GDM1 (cell line): ENCODE results near the gene SDK1.
A peak's percentile ranks its signal among the peaks of the same experiment; 100 is the strongest.

ENCODE experiments used
- DNase-seq: peaks from one replicate; lab custom pipeline; 2025; lab: John Stamatoyannopoulos, UW

The SDK1 gene

GRCh38 chr7:3300651-3301448 is at the start of gene SDK1:
Gene SDK1, plus strand, starts transcription at chr7:3301252. Its CDS starts 335 bp downstream, at chr7:3301587.
- peak; percentile 80 for DNase-seq

DNA sequence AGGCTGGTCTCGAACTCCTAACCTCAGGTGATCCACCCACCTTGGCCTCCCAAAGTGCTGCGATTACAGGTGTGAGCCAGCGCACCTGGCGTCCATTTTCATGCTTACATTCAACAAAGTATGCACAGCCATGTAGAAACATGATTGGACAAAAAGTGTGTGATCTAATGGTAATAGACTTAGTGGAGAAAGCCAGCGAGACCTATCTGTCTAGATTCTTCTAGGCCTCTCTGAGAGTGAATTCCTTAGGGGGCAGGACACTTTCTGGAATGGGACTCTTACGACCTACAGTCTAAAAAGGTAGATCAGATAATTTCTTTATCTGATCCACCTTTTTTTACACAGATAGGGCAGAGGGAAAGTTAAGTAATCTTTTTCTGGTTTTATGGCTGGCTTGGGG is 46.3 kb upstream of the SDK1 start:
- DNase-seq: no peak

DNA sequence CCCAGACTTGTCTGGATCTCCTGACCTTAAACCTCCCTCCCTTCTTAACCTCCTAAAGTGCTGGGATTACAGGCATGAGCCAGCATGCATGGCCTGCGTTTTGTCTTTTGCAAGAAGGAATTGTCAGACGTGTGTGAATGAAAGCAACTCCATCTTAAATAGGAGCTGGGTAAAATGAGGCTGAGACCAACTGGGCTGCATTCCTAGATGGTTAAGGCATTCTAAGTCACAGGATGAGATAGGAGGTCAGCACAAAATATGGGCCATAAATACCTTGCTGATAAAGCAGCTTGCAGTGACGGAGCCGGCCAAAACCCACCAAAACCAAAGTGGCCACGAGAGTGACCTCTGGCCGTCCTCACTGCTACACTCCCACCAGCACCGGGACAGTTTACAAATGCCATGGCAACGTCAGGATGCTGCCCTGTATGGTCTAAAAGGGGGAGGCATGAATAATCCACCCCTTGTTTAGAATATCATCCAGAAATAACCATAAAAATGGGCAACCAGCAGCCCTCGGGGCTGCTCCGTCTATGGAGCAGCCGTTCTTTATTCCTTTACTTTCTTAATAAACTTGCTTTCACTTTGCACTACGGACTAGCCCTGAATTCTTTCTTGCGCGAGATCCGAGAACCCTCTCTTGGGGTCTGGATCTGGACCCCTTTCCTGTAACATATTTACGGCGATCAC is 41.2 kb upstream of the SDK1 start:
- DNase-seq: no peak

DNA sequence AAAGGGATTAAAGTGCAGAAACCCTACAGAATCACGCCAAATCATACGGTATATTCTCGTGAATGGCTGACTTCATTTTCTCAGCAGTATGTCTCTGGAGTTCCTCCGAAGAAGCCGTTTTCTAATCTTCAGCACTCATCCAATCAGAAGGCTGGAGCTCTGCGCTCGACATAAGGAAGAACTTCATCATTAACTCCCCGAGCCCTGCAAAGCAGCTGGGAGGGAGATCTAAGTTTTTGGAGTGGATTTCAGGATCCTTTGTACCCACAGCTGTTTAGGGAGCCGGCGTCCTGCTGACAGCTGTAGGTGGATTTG is 40.7 kb upstream of the SDK1 start:
- peak; percentile 1 for DNase-seq

GRCh38 chr7:3264693-3265339 is 36.2 kb upstream of the SDK1 start:
- DNase-seq: no peak

DNA sequence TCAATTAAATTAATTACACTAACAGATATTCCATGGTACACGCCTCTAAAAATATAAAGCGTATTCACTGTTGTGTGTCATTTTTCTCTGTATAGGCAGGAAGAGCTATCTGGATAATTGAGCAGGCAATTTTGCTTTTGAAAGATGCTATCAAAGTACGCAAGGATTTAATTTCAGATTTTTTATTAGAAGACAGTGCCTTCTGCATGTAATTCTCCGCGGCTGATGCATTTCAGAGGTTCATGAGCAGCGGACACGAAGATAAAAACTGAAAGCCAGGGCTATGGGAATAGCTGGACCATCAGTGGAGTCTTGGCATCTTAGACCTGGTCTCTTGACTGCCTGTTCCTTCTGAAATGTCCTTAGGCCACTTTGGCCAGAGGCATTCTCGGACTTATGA is 35.7 kb upstream of the SDK1 start:
- DNase-seq: no peak

DNA sequence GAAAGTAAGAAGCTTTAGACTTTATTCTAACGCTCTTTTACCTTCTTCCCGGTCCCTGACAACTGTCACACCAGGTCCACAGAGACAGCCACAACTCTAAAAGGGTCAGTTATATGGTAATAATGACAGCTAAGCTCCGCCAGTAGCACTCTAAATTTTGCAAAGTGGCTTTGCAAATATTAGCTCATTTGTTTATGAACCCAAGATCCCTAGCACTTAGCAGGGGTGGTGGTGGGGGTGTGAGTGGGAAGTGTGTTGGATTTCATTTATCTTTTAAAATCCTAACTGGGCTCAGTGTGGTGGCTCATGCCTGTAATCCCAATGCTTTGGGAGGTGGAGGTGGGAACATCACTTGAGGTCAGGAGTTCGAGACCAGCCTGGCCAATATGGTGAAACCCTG is 34.8 kb upstream of the SDK1 start:
- DNase-seq: no peak

- DNase-seq: no peak
These were observed 32.9 kb upstream of the SDK1 start for GRCh38 chr7:3267966-3268690.

- no peak for DNase-seq
These were observed 30.7 kb upstream of the SDK1 start for GRCh38 chr7:3270362-3270761.

DNA sequence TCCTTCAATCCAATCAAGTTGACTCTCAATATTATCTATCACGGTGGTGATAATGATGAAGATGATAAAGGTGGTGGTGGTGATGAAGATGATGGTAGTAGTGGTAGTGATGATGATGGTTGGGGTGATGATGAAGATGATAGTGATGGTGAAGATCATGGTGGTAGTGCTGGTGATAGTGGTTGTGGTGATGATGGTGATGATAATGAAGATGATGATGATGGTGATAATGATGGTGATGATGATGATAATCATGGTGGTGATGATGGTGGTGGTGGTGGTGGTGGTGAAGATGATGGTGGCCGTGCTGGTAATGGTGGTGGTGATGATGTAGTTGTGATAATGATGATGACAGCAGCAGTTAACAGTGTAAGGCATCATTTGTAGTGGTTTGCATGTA is 29.8 kb upstream of the SDK1 start:
- no peak for DNase-seq

DNA sequence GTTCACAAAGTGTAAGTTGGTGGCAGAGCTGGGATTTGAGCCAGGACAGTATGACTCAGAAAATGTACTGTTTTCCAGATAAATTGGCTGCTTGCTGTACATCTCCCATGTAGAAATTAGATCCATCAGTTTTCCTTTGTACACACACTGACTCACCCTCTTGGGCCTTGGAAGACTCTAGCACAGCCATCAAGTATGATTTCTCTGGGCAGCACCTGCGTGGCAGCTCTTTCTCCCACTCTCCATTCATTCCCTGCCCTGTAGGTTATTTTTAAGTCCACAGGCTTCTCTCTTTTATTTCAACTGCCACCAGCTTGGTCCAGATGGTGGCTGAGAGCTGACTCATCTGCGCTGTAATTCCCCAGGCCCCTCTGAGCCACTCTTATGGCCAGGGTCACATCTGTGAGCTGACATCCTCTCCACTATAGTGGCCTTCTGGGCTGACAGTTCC is 28.3 kb upstream of the SDK1 start:
- DNase-seq: no peak

DNA sequence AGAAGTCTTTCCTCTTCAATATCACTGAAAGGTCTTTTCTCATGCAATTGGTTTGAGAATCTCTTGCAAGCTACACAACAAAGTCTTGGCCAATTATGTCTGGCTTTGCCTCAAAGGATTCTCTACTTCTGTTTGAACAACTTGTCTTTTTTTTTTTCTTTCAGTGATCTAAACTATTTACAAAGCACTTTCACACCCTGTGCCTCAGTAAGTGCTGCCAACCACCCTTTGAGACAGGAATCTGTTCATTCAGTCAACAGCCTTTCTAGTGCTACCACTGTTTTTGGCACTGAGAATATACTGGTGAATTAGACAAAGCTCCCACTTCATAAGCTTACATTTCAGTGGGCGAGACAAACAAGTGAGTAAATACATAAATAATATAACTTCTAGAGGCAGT is 26.9 kb upstream of the SDK1 start:
- DNase-seq: no peak

GRCh38 chr7:3277604-3278572 is 23.2 kb upstream of the SDK1 start:
- no peak for DNase-seq

DNA sequence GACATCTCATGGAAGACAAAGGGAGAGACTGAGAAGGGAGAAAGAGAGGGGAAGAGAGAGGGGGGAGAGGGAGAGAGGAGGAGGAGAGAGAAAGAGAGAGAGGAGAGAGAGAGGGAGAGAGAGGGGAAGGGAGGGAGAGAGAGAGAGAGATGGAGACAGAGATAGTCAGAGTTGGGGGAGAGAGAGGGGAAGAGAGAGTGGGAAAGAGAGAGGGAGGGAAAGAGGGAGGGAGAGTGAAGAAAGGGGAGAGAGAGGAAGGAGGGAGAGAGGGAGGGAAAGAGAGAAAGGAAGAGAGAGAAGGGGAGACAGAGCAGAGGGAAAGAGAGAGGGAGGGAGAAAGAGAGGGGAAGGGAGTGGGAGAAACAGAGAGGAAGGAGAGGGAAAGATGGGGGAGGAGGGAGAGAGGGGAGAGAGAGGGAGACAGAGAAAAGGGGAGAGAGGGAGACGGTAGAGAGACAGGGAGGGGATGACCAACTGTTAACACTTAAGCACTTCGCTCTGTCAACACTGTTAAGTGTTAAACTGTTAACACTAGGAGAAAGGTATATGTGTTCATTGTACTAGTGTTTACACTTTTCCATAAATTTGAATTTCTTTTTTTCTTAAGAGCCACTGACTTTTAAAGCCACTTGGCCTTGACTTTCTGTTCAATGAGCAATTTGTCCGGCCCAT is 21.8 kb upstream of the SDK1 start:
- DNase-seq: no peak

- DNase-seq: no peak
These were observed 20.6 kb upstream of the SDK1 start for GRCh38 chr7:3280445-3280844.

GRCh38 chr7:3280946-3281656 is 20.0 kb upstream of the SDK1 start:
- DNase-seq: no peak

DNA sequence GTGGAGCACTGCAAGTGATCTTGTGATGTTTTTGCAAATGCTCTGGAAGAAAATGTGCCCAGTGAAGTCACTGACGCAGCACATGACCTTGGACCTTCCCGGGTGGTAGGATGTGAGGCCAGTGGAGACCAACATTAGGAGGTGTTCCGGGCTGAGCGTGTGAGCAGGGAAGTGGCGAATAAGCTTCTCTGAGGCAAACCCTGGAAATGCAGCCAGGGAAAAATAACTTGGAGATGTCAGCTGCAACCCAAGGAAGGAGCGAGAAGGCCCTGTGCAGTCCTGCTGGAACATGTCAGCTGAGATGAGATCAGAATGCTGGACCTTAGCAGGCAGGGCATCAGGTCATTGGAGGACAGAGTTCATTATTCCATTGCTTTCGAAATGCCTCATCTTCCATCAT is 18.6 kb upstream of the SDK1 start:
- DNase-seq: no peak

- no peak for DNase-seq
These were observed 17.8 kb upstream of the SDK1 start for GRCh38 chr7:3283130-3283704.

GRCh38 chr7:3285652-3286051 is 15.4 kb upstream of the SDK1 start:
- no peak for DNase-seq

DNA sequence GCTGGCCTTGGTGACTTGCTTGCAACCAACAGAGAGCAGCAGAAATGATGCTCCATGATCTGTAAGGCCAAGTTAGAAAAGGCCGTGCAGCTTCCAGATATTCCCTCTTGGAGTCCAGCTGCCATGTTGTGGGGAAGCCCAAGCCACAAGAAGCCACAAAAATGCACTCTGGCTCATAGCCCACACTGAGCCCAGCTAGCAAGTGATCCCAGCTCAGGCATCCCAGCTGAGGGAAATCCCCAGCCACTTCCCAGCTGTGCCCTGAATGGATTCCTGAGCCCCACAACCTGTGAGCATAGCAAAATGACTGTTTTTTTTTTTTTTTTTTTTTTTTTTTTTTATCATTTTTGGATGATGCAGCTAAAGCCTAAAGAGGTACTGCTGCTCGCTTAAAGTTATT is 11.1 kb upstream of the SDK1 start:
- no peak for DNase-seq
